Endothelial cell of umbilical vein (primary cell): ENCODE measurements around the gene PYGO1. TPM values are rescaled to one million over a fixed set of nuclear protein-coding genes. Genes with fewer than 3 reads are reported as not detected.

ENCODE experiments used
- BruUV-seq: library from RNA; stranded (reverse); fragments of 400-500 nt; replicated peaks from 2 replicates; lab custom pipeline; 2021; lab: Mats Ljungman, UMichigan
- CTCF ChIA-PET: fragments of 300-600, 350-600 bp; sonication (Branson Sonifier 250); formaldehyde crosslinking; loops from one replicate; lab custom pipeline; 2021; ENCODE audit warnings: antibody characterized with exemption, inconsistent platforms; lab: Charles Lee
- POLR2A ChIA-PET: fragments of 300-600, 350-600 bp; sonication (Branson Sonifier 250); formaldehyde crosslinking; loops from one replicate; lab custom pipeline; 2021; ENCODE audit warnings: antibody characterized with exemption, inconsistent platforms; lab: Charles Lee
- DNase-seq: peaks from one replicate; pipeline ENCODE4 v3.0.0-alpha.2; 2011; ENCODE audit warnings: low read depth, low spot score
- FAIRE-seq: peaks from 2 replicates; lab custom pipeline; 2011; peaks lifted over from hg19 to GRCh38; lab: Jason Lieb, UNC
- H2AFZ ChIP-seq: 2 replicates; pipeline ENCODE4 v1.6.0; 2012; ENCODE audit warnings: low read depth, low read length, control low read depth, inconsistent platforms
- H3K27ac ChIP-seq: 2 replicates; pipeline ENCODE4 v1.5.1; 2011; ENCODE audit warnings: low read depth, mild to moderate bottlenecking, control low read depth, low read length, moderate library complexity; ENCODE audit not compliant: insufficient read depth
- H3K27me3 ChIP-seq, 2 experiments: 2 replicates each; pipeline versions ENCODE4 v1.6.0 to v1.6.1; 2011; ENCODE audit warnings: low read length in 2 of 2, mixed read lengths in 1 of 2; ENCODE audit not compliant: control insufficient read depth in 2 of 2, insufficient read depth in 2 of 2
- H3K36me3 ChIP-seq, 2 experiments: 2 replicates in 1 of 2; 3 replicates in 1 of 2; pipeline ENCODE4 v1.5.1; 2011; ENCODE audit warnings: low read length in 2 of 2, mild to moderate bottlenecking in 1 of 2, moderate library complexity in 1 of 2; ENCODE audit not compliant: control insufficient read depth in 2 of 2, insufficient read depth in 2 of 2; ENCODE audit errors: extremely low read depth in 1 of 2
- H3K4me1 ChIP-seq: 3 replicates; pipeline ENCODE4 v1.5.1; 2011; ENCODE audit warnings: mild to moderate bottlenecking, low read length; ENCODE audit not compliant: control insufficient read depth, insufficient read depth; ENCODE audit errors: extremely low read depth
- H3K4me2 ChIP-seq: 2 replicates; pipeline ENCODE4 v1.6.1; 2011; ENCODE audit warnings: low read length, control low read depth, mixed read lengths; ENCODE audit not compliant: insufficient read depth
- H3K4me3 ChIP-seq, 3 experiments: fragments of 200-600 bp in 1 of 3; sonication (generic), shearing (Covaris generic) in 1 of 3; replicated peaks in 1 of 3; 2 replicates each; pipeline ENCODE4 v1.5.1; 2011 to 2016; ENCODE audit warnings: control low read depth in 3 of 3, low read length in 3 of 3, mild to moderate bottlenecking in 2 of 3, inconsistent platforms in 1 of 3, low read depth in 1 of 3, moderate library complexity in 1 of 3; ENCODE audit not compliant: insufficient read depth in 1 of 3
- H3K79me2 ChIP-seq: 2 replicates; pipeline ENCODE4 v1.6.0; 2012; ENCODE audit warnings: low read length, inconsistent platforms; ENCODE audit not compliant: control insufficient read depth, insufficient read depth
- H3K9ac ChIP-seq: replicated peaks from 2 replicates; pipeline ENCODE3; 2011; ENCODE audit warnings: low read length, control low read depth; ENCODE audit not compliant: insufficient read depth; ENCODE audit errors: extremely low read depth
- H3K9me1 ChIP-seq: replicated peaks from 3 replicates; pipeline ENCODE4 v1.6.0; 2011; ENCODE audit warnings: mild to moderate bottlenecking, low read length; ENCODE audit not compliant: control insufficient read depth, insufficient read depth; ENCODE audit errors: extremely low read depth
- H3K9me3 ChIP-seq: replicated peaks from 2 replicates; pipeline ENCODE4 v1.5.1; 2012; ENCODE audit warnings: low read length, inconsistent platforms; ENCODE audit not compliant: control insufficient read depth, insufficient read depth
- H4K20me1 ChIP-seq: replicated peaks from 2 replicates; pipeline ENCODE3; 2011; ENCODE audit warnings: mild to moderate bottlenecking, low read length; ENCODE audit not compliant: control insufficient read depth, insufficient read depth; ENCODE audit errors: extremely low read depth
- CTCF ChIP-seq, 2 donors: IDR thresholded peaks; 1 replicate in 1 of 2; 2 replicates in 1 of 2; pipeline ENCODE4 v1.5.1; 2011; ENCODE audit warnings: low read length in 2 of 2, mild to moderate bottlenecking in 2 of 2, moderate library complexity in 2 of 2, control low read depth in 1 of 2, inconsistent platforms in 1 of 2, low read depth in 1 of 2; ENCODE audit not compliant: insufficient read depth in 1 of 2; ENCODE audit errors: extremely low read depth in 1 of 2
- EZH2 ChIP-seq: IDR thresholded peaks from 2 replicates; pipeline ENCODE4 v1.6.1; 2012; ENCODE audit warnings: borderline replicate concordance, low read depth, mild to moderate bottlenecking, moderate library complexity, low read length, inconsistent platforms; ENCODE audit not compliant: severe bottlenecking
- FOS ChIP-seq: IDR thresholded peaks from 2 replicates; pipeline ENCODE4 v1.6.1; 2011; ENCODE audit warnings: mild to moderate bottlenecking, low read length, moderate library complexity, borderline replicate concordance; ENCODE audit not compliant: insufficient read depth
- GATA2 ChIP-seq: IDR thresholded peaks from 2 replicates; pipeline ENCODE4 v1.7.0; 2011; ENCODE audit warnings: low read depth, mild to moderate bottlenecking, moderate library complexity, mixed read lengths, low read length; ENCODE audit not compliant: insufficient read length, insufficient read depth
- JUN ChIP-seq: IDR thresholded peaks from 2 replicates; pipeline ENCODE4 v1.6.1; 2011; ENCODE audit warnings: borderline replicate concordance, low read depth; ENCODE audit not compliant: insufficient read length, insufficient read depth
- MAX ChIP-seq: IDR thresholded peaks from 2 replicates; pipeline ENCODE4 v1.6.1; 2011; ENCODE audit not compliant: insufficient read depth, insufficient read length
- POLR2A ChIP-seq: IDR thresholded peaks from 2 replicates; pipeline ENCODE4 v1.6.1; 2012; ENCODE audit warnings: low read depth, mild to moderate bottlenecking, control low read depth, low read length
- dilution Hi-C: fragments of 300-500 bp; cut with MboI; formaldehyde crosslinking; loops from one replicate; pipeline ENCODE4 v1.15.0; 2019; ENCODE audit warnings: low sequenced_read_pairs; ENCODE audit not compliant: extremely low pct_ligation_motif_present
- intact Hi-C: fragments of 100-400 bp; cut with micrococcal nuclease; formaldehyde crosslinking; loops from one replicate; pipeline ENCODE4 v1.10.0; 2022
- polyA plus RNA-seq, 4 experiments: library from polyadenylated mRNA; depleted of rRNA in 3 of 4; stranded (reverse) in 3 of 4; unstranded in 1 of 4; fragments of >200 nt; gene quantifications; 2 replicates each; pipeline versions ENCODE4 v1.2.1 to v1.2.3, GENCODE V29; 2011 to 2012; ENCODE audit warnings: missing spikeins in 1 of 4
- total RNA-seq: library from RNA; stranded (reverse); gene quantifications from 2 replicates; pipeline ENCODE4 v1.2.3, GENCODE V29; 2021

PYGO1 gene
- total and polyA plus RNA-seq, 2 donors (not counting 3 experiments of a cell fraction or from before 2014, with no cell fraction given): 1.9 to 7.6 TPM

- FAIRE-seq (no peak), DNase-seq (no peak)
- Histone ChIP-seq H3K9ac (no peak overlapping the region), H3K79me2 (no peaks in the 10 kb centered on the region), H3K27me3 (no peaks in the 10 kb centered on the region), H3K9me1 (no peaks in the 10 kb centered on the region), H3K9me3 (no peaks in the 10 kb centered on the region), H3K36me3 (no peaks in the 10 kb centered on the region), H4K20me1 (no peaks in the 10 kb centered on the region), H2AFZ (no peak overlapping the region), H3K4me3 (no peak overlapping the region), H3K4me2 (no peak overlapping the region), H3K27ac (no peak overlapping the region), H3K4me1 (no peaks in the 10 kb centered on the region)
- POLR2A ChIA-PET: no interaction called here
- intact Hi-C loops: no loop called here
- TF ChIP-seq JUN (no peak), MAX (no peak), POLR2A (no peak), CTCF (IDR thresholded peaks at IDR 0.05; ENCODE audit: extremely low read depth in 1 of 2, insufficient read depth in 1 of 2, low read depth in 1 of 2, low read length in 2 of 2) (no peak), GATA2 (no peak), EZH2 (no peak), FOS (no peak)
- BruUV-seq: no TSS peak
- CTCF ChIA-PET: interaction anchor here (1.2 to 2.5 kb wide), 3 partner anchors 10 to 125 kb away, joined by 4 to 30 read pairs (median 15); no protein-coding TSS in a partner anchor
- dilution Hi-C loops: no loop called here
Observed at GRCh38 chr15:55515991-55516776, 72.0 kb downstream of the PYGO1 start.
